Coronary artery (tissue), 2 donors: ENCODE results near the gene ZNF749.
A peak's percentile ranks its signal among the peaks of the same experiment; 100 is the strongest.
"Not testable (repeated sequence)": the region's sequence is repeated elsewhere in the genome, so short reads cannot be mapped to it uniquely, and the experiment has no call there.

Experiments used
- DNase-seq: peaks from one replicate; pipeline ENCODE4 v3.0.0-alpha.2; 2017; ENCODE audit warnings: low spot score
- H3K27ac ChIP-seq, 2 donors: fragments of 200-600 bp; sonication (generic); one replicate each; pipeline ENCODE4 v1.5.1; 2016 to 2019
- H3K4me3 ChIP-seq: fragments of 200-600 bp; sonication (generic); 2 replicates; pipeline ENCODE4 v1.5.1; 2016; ENCODE audit warnings: mild to moderate bottlenecking, moderate library complexity
- TF ChIP-seq, protein P1 (sequence below): fragments of 200-600 bp; sonication (generic); IDR thresholded peaks from one replicate; pipeline ENCODE4 v1.5.1; 2019; ENCODE audit warnings: antibody characterized with exemption

ZNF749 gene

DNA sequence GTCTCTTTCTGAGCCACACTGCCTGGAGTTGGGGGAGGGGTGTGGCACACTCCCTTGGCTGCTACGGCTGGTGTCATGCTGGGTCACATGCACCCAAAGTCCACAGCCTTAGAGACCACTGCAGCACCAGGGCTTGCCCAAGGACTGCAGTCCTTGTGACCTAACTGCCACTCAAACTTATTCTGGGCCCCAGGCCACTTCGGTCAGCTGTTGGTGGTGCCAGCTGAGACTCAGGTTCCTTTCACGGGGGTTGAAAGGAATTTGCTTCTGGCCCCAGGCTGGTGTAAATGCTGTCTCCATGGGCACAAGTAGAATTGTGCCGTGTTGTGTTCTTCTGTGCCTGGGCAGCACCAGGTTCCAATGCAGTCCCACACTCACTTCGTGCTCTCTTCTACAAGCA lies 31.4 kb downstream of the ZNF749 start:
- TF ChIP-seq, protein P1, sequence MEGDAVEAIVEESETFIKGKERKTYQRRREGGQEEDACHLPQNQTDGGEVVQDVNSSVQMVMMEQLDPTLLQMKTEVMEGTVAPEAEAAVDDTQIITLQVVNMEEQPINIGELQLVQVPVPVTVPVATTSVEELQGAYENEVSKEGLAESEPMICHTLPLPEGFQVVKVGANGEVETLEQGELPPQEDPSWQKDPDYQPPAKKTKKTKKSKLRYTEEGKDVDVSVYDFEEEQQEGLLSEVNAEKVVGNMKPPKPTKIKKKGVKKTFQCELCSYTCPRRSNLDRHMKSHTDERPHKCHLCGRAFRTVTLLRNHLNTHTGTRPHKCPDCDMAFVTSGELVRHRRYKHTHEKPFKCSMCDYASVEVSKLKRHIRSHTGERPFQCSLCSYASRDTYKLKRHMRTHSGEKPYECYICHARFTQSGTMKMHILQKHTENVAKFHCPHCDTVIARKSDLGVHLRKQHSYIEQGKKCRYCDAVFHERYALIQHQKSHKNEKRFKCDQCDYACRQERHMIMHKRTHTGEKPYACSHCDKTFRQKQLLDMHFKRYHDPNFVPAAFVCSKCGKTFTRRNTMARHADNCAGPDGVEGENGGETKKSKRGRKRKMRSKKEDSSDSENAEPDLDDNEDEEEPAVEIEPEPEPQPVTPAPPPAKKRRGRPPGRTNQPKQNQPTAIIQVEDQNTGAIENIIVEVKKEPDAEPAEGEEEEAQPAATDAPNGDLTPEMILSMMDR, result no peak

DNA sequence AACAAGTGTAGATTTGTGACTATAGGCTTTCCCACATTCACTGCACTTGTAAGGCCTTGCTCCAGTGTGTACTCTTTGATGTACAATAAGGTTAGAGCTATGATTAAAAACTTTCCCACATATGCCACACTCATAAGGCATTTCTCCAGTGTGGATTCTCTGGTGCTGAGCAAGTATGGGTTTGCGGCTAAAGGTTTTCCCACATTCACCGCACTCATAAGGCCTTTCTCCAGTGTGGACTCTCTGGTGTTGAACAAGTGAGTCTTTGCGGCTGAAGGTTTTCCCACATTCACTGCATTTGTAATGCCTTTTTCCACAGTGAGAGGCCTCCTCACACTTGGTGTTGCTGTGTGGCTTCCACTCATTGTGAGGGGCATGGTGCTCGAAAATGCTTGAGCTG lies 38.5 kb downstream of the ZNF749 start:
- no peak overlapping the region for H3K27ac ChIP-seq
- TF ChIP-seq, protein P1, result no peak
- H3K4me3 ChIP-seq, result peak overlapping the region; percentile 21
- DNase-seq, result no peak

More for the DNA sequence above, 31.4 kb downstream of the ZNF749 start:
- Histone ChIP-seq H3K4me3 (no peak overlapping the region), H3K27ac (no peak overlapping the region)
- DNase-seq, result no peak

DNA sequence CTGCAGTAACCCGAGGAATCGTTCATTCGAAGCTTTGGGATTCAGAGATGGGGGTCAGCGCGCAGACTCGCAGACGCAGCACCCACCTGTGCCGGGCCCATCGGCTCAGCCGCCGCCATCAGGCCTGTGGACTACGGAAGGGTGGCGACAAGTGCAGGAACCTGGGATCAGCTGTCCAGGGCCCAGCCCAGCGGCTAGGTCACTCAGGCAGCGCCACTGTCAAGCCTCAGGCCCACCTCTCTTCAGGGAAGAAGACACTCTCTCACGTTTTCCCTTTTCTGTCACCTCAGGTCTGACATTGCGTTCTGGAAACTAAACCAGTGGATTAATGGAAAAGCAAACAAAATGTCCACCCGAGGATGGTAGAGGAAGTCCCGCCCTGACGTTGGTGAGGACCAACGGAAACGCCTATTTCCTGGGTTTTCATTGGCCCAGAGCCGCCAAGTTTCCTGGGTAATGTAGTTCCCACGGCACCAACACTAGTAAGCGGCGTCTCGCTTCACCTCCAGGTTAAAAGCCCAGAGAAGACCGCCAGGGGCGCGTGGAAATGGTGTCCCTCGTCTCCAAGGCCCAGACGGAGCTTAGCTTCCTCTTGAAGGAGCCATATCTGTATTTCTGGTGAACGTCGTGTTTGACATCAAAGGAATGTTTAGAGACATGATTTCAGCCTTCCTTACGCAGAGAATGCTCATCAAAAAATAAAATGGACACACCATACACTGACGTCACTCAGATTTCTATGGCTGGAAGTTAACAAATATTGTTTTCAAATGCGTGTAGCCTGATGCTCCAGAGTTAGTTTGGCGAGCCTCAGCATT lies 42.3 kb downstream of the ZNF749 start, which contains the start of gene ZNF772:
TSS of gene ZNF772 (minus strand) at position 376 of the 818 bp plus-strand sequence. CDS start at position 119, 257 bp downstream.
- Histone ChIP-seq H3K4me3 (peak within 1 kb of the TSS; percentile 86), H3K27ac (peak within 1 kb of the TSS; percentile 63 to 87)
- peak; percentile 90 for DNase-seq
- TF ChIP-seq, protein P1, result no peak

DNA sequence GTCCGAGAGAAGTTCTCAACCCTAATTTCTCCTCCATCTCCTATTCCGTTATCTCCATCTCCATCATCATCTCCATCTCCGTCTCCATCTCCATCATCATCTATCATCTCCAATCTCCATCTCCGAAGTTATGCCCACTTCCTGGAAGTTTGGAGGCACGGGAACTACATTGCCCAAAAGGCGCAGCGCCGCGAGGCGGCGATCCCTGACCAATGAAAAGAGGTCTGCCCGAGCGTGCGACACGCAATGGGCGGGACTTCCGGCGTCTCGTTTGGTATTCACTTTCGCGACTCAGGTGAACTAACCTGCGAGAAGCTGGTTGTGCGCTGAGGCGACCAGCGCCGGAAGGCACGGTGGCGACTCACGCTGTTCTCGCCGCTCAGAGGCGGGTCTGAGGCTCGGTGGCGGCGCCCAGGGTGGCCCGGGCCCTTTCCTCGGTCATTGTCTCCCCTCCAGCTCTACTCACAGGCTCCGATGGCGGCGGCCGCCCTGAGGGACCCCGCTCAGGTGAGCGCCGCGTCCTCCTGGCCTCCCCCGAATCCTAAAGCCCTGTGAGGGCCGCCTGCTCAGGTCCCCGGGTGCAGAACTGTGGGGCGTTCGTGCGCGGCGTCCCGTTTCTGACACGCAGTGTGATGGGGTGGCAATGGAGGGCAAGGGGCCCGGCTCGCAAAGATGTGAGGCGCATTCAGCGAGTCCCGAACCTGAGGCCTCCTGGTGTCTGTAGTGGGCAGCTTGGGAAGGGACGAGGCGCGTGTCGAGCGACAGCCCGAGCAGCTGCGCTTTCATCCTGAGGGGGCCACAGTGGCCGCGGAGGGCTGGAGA lies 52.6 kb downstream of the ZNF749 start, which contains the start of gene ZNF419:
TSS of gene ZNF419 (plus strand) at position 274 of the 822 bp plus-strand sequence. CDS start at position 475, 201 bp downstream.
- peak; percentile 89 for DNase-seq
- Histone ChIP-seq H3K27ac (peak within 1 kb of the TSS; percentile 22 to 78), H3K4me3 (peak within 1 kb of the TSS; percentile 85)

DNA sequence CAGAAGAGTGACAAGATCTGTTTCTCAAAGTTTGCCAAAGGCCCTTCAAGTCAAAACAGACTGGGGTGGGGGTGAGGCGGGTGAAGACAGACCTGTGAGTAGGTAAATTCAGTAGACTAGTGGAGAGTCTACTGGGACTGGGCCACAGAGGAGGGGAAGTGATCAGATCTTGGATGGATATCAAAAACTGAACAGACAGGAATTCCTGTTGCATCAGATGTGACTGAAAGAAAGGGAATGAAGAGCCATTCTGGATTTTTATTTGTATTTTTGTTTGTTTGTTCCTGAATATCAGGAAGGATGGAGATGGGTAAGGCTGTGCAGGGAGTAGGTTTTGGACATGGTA lies 53.1 kb downstream of the ZNF749 start:
- not testable (repeated sequence) for DNase-seq, H3K27ac ChIP-seq
- peak overlapping the region; percentile 46 for H3K4me3 ChIP-seq
